GM08714 (cell line): Measurements from ENCODE around the gene PROZ.
A peak's percentile ranks its signal among the peaks of the same experiment; 100 is the strongest.
"Not testable (repeated sequence)": the region's sequence is repeated elsewhere in the genome, so short reads cannot be mapped to it uniquely, and the experiment has no call there.

Source experiments
- H3K4me3 ChIP-seq: fragments of 200-500 bp; sonication (Bioruptor generic); 2 replicates; pipeline ENCODE4 v1.5.1; 2014; ENCODE audit warnings: mild to moderate bottlenecking, low read length, inconsistent platforms
- ZNF274 ChIP-seq: IDR thresholded peaks from 2 replicates; pipeline ENCODE4 v1.6.1; 2012; ENCODE audit warnings: mild to moderate bottlenecking, low read depth, low read length

PROZ gene

GRCh38 chr13:113152984-113153809 lies 5.3 kb upstream of the PROZ start:
- TF ChIP-seq ZNF274: no peak

GRCh38 chr13:113153810-113154748 lies 4.4 kb upstream of the PROZ start:
- peak overlapping the region; percentile 29; the same call in 1 of the 2 replicates for H3K4me3 ChIP-seq
- no peak for TF ChIP-seq ZNF274

More at GRCh38 chr13:113152984-113153809, 5.3 kb upstream of the PROZ start:
- H3K4me3 ChIP-seq: peak overlapping the region; percentile 29; the same call in 1 of the 2 replicates

GRCh38 chr13:113155201-113155600 lies 3.2 kb upstream of the PROZ start:
- H3K4me3 ChIP-seq: no peak overlapping the region
- no peak for TF ChIP-seq ZNF274

GRCh38 chr13:113155982-113156655 lies 2.3 kb upstream of the PROZ start:
- no peak for TF ChIP-seq ZNF274
- H3K4me3 ChIP-seq: no peak overlapping the region

GRCh38 chr13:113157206-113157928 lies 1.1 kb upstream of the PROZ start:
- no peak for TF ChIP-seq ZNF274

GRCh38 chr13:113158946-113159345 lies 498 bp downstream of the PROZ start:
- TF ChIP-seq ZNF274: no peak
- H3K4me3 ChIP-seq: no peak overlapping the region

More at GRCh38 chr13:113157206-113157928, 1.1 kb upstream of the PROZ start:
- H3K4me3 ChIP-seq: no peak overlapping the region

- no peak for TF ChIP-seq ZNF274
Measured at GRCh38 chr13:113159701-113160100, 1.3 kb downstream of the PROZ start.

GRCh38 chr13:113160983-113161382 lies 2.5 kb downstream of the PROZ start:
- TF ChIP-seq ZNF274: no peak
- H3K4me3 ChIP-seq: no peak overlapping the region

More at GRCh38 chr13:113159701-113160100, 1.3 kb downstream of the PROZ start:
- no peak overlapping the region for H3K4me3 ChIP-seq

- TF ChIP-seq ZNF274: no peak
- no peak overlapping the region for H3K4me3 ChIP-seq
Measured at GRCh38 chr13:113161433-113161832, 3.0 kb downstream of the PROZ start.

GRCh38 chr13:113161975-113162374 lies 3.5 kb downstream of the PROZ start:
- H3K4me3 ChIP-seq: not testable (repeated sequence)

- no peak for TF ChIP-seq ZNF274
Measured at GRCh38 chr13:113162783-113163685, 4.6 kb downstream of the PROZ start.

GRCh38 chr13:113164492-113164891 lies 6.0 kb downstream of the PROZ start:
- no peak for TF ChIP-seq ZNF274
- no peak overlapping the region for H3K4me3 ChIP-seq

More at GRCh38 chr13:113162783-113163685, 4.6 kb downstream of the PROZ start:
- no peak overlapping the region for H3K4me3 ChIP-seq
